Adipose tissue (tissue), 3 donors: ENCODE measurements around the gene CLUH. TPM values are rescaled to one million over a fixed set of nuclear protein-coding genes. Genes with fewer than 3 reads are reported as not detected.
"Not testable (repeated sequence)": the region's sequence is repeated elsewhere in the genome, so short reads cannot be mapped to it uniquely, and the experiment has no call there.

Experiments
- H3K27ac ChIP-seq: one replicate; pipeline ENCODE4 v1.5.1; 2013; ENCODE audit warnings: low read depth, low read length
- WGBS, 3 donors: extraction: QIAGEN DNeasy Blood & Tissue Kit; methylation state at CpG; one replicate each; pipeline ENCODE4 v1.1.7; 2013; 5-methylcytosine and 5-hydroxymethylcytosine counted together
- polyA plus RNA-seq, 3 donors: library from polyadenylated mRNA; stranded (reverse); fragments of 200-250 nt; gene quantifications; one replicate each; pipeline ENCODE4 v1.2.3, GENCODE V29; 2013
- donor health status: healthy with polysubstance abuse.
- donor health status: Bipolar disorder and iron deficiency.
- donor health status: healthy.

The CLUH gene
- polyA plus RNA-seq, 3 donors, result 37.2 to 124 (median 49.1) TPM

DNA sequence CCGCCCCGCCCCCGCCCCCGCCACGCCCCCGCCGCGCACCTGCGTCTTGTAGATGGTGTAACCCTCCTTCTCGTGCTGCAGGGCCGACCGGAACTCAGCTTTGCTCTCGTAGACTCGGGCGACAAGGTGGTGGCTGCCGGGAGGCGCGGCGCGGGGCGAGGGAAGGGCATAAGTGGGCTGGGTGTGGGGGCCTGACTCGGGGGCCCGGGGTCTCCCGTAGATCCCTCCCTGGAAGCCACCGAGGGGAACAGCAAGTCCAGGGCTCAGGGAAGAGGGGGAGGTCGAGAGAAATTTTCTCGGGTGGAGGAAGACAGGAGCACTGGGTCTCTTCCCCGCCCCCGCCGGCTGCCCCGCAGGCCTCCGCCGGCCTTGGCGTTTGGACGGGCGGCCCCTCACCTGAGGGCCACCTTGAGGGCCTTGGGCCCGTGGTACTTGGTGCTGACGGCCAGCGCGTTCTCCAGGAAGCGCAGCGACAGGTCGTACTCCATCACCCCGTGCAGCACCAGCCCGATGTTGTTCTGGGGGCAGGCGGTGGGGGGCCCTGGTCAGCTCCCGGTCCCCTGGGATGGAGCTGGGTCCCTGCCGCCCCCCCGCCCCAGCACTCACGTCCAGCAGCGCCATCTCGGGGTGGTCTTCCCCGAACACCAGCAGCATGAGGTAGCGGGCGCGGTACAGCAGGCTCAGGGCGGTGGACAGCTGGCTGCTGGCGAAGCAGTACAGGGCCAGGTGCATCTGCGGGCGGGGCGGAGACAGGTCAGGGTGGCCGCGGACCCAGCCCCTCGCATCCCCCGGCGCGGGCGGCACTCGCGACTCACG is 19.4 kb downstream of the CLUH start:
- no peak overlapping the region for H3K27ac ChIP-seq
- WGBS, 3 donors, result 89 to 94% (median 90%) methylated on average over 46 to 71 of the region's 71 CpGs

DNA sequence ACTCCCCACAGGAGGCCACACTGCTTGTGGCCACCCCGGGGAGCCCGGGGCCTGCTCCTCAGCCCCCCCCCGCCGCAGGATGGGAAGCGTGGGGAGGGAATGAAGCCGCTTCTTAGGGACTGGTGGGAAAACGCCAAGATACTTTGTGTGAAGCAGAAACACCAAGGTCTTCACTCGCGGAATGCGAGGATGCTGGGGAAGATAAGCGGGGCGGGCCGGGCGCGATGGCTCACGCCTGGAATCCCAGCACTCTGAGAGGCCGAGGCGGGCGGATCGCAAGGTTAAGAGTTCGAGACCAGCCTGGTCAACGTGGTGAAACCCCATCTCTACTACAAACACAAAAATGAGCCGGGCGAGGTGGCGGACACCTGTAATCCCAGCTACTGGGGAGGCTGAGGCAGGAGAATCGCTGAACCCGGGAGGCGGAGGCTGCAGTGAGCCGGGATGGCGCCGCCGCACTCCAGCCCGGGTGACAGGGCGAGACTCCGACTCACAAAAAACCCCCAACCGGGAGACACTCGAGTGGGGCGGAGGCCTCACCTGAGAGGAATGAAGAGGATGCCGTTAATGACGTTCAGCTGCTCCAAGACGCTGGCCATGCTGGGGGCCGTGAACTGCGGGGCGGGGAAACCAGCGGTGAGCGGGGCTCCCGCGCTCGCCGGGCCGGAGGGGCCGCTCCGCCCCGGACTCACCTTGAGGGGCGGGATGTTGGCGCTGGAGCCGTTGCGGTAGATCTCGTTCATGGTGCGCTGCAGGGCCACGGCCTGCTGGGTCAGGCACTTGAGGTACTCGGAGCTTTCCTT is 20.3 kb downstream of the CLUH start:
- WGBS, 3 donors, result 94 to 96% (median 95%) methylated on average over 60 to 62 of the region's 62 CpGs
- H3K27ac ChIP-seq, result no peak overlapping the region

DNA sequence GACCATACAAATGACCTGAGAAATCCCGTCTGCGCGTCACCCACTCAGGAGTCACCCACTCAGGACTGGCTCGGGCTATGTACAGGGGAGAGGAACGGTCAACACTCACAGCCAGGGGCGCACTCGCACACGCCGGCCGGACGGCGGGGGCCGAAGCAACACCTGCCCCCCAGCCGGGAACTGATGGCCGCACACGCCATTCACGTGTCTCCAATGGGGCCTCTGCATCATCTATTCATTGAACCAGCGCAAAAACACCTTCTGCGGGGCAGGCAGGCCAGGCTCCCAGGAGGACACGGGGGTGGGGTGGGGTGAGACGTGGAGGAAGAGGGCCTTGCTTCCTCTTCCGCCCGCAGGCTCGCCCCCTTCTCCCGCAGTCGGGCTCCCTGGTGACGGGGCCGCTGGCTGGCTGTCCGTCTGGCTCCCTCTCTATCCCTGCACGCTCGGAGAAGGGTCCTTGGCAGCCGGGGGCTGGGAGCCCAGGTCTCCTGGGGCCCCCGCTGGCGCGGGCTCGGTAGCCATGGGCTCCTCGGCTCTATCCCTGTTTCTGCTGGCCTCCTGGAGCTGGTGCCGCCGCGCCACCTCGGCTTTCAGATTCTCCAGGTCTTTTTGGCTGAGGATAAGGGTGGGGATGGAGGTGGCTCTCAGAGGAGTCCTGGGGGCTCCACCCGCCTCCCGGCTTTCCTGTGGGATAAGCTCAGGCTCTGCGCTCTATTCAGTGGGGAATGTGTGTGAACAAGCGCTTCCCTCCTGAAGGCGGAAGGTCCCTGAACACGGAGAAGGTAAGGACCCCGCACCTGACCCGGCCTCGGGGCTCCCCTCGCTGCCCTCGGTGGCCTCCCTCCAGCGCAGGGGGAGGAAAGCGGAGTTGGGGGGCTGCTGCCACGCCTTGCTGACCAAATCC is 21.1 kb downstream of the CLUH start:
- no peak overlapping the region for H3K27ac ChIP-seq
- WGBS, 3 donors, result 79 to 89% (median 85%) methylated on average over 49 to 55 of the region's 55 CpGs

DNA sequence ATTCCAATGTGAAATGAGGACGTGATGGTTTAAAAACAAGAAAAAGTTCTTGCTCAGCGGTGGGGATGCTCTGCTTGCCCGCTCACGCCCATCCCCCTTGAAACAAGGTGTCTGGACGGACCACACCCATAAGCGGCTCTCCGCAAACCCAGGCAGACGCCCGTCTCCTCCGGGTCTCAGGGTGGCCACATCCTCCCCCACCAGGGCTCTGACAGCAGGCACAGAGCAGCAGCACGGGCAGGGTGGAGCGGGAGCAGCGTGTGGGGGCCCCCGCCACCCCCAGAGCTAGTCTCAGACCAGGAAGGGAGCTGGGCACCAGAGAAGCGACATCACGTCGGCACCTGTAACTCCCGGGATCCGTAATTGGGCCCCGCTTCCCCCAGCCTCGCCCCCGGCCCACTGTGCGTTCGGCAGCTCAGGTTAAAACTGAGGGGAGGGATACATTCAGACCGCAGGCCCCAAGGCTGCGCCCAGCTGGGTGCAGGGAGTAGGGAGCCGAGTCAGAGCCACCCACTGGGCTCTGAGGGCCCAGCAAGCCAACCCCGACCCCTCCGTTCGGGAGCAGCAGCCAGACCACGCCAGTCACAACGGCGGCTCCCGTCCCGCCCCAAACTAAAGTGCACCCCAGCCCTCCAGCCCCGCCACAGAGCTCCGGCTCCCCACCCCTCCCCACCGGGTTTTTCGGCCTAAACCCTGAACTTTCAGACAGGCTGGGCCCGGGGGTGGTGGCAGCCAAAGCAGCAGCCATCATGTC is 22.0 kb downstream of the CLUH start:
- 63 to 81% (median 72%) methylated on average over 29 to 40 of the region's 40 CpGs for WGBS, 3 donors
- no peak overlapping the region for H3K27ac ChIP-seq

DNA sequence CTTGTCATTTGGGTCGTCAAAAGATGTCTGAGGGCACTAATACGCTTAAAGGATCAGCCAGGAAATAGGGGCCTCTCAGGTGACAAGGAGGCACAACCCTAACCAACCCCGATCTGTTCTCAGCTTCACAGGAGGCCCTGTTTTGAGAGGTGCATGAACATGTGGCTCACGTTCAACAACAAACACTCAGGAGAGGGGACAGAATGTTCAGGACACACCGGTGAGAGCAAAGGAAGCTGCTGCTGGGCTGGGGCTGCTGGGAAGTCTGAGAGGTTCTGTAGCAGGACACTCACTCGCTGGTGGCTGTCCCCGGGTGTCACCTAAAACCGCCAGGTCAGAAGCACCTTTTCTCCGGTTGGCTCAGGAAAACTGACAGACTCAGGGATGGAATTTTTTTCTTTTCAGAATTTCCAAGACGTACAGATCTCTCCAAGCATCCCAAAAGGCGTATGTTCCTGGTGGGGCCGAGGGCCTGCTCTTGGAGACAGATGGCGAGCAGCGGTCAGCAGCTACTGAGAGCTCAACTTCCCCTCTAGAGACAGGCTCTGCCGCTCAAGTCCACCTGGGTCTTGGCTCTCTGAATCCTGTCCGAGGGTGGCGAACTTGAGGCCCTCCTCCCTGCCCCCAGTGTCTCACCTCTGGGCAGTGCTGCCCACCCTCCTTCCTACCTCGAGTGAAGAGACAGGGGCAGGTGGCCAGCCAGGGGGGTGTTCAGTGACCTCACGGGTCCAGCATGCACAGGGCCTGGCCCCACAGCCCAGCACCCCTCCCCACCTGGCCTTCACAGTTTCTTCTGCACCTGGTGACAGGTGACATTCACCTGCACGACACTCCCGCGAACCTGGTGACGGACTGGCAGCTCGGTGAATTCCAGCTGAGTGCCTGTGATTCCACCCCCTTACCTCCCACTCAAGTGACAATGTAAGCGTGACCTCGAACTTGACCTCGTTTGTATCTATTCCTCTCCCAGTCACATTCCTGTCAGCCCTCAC is 22.9 kb downstream of the CLUH start:
- no peak overlapping the region for H3K27ac ChIP-seq
- 65 to 69% (median 65%) methylated on average over 27 of the region's 27 CpGs for WGBS, 3 donors

DNA sequence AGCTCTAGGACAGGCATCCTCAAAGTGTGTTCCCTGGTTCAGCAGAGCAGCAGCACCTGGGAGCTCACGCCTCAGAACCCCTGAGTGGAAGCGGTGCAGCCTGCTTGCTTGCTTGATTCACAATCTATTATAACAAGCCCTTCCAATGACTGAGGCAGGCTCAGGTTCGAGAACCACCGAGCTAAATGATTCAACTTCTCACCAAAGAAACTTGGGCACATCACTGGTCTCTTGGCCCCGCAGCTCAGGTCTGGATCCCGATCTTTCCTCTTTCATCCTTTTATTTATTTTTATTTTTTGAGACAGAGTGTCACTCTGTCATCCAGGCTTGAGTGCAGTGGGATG is 24.5 kb downstream of the CLUH start:
- no peak overlapping the region for H3K27ac ChIP-seq
- WGBS, 3 donors, result 77 to 88% (median 82%) methylated on average over 6 of the region's 6 CpGs

DNA sequence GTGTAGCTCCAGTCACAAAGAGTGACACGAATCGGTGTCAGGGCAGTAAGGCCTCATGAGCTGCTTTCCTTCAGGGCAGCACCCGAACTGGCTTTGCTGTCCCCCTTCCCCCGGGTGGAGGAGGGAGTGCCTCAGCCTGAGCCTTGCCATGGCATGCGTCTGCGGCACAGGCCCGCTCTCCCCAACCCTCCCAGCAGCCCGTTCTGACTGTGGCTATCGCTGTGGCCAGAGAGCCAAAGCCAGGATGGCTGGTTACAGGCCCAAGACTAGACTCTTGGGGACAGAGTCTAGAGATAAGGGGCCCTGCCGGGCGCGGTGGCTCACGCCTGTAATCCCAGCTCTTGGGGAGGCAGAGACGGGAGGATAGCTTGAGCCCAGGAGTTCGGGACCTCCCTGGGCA is 25.9 kb downstream of the CLUH start:
- H3K27ac ChIP-seq, result no peak overlapping the region
- 78 to 90% (median 80%) methylated on average over 15 of the region's 15 CpGs for WGBS, 3 donors

DNA sequence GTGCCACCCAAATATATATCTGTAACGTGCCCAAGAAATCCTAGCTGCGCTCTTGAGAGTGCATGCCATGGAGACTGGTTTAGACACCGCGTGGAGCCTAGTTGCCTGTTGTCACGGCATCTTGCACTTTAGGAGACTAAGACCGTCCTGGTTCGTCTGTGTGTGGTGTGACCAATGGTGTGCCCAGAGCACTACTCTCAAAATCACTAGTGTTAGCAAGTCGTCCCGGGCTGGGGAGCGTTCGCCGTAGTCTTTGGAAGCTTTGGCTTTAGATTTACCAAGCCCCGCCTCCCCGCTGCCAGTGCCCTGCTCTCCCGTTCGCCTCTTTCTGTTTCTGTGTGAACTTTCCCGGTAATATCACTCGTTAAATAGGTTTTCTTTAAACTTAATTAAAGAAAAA is 27.0 kb downstream of the CLUH start:
- WGBS, 3 donors, result 95% methylated on average over 18 of the region's 18 CpGs

DNA sequence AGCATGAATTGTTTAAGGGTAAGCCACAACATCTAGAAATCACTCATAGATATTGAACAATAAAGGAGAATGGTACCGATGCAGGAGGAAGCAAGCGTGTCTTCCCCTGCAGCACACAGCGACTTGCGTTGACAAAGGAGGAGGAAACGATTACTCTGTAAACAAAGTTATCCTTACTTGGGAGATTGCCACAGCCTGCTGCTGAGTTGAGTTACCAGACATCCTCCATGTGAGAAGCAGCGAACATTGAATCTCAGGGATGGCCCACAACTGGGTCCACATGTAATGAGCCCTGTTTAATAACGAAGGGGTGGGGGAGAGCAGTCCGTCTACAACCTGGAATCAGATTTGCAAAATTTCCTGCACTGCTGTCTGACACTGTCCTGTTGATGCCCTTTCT is 27.7 kb downstream of the CLUH start:
- WGBS, 3 donors, result 39 to 72% (median 66%) methylated on average over 8 of the region's 8 CpGs
- H3K27ac ChIP-seq, result no peak overlapping the region

More for the DNA sequence above, 27.0 kb downstream of the CLUH start:
- H3K27ac ChIP-seq, result no peak overlapping the region

DNA sequence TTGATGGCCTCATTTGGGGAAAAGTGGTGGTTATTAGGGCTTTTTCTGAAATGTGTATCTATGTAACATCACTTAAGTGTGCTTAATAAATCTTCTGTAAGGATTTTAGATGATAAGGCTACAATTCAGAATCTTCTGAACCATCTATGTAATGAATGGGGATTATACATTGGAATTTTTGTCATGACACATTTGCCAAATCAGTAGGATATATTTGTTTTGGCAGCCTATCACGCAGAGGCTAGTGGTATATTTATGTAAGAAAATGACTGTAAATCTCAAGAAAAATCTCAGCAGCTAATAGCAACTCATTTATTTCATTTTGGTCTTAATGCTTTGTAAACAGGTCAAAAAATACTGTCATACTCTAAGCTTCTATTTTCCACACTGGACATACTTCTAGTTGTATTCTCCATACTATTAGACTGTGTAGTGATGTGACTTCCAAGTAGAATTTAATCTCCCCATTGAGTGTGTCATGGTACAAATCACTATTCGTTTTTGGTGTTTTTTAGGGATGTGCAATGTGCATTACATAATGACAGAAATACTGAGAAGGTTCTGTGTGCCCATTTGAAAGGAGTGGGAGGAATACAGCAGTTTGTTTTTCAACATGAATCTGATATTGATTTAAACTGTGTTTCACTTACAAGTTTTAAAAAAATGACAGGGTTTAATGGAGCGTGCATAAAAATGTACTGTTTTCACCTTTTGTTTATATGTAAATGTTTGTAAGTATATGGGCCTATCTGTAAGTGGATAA is 29.2 kb downstream of the CLUH start:
- 53 to 79% (median 78%) methylated on average over 3 of the region's 3 CpGs for WGBS, 3 donors
- H3K27ac ChIP-seq, result no peak overlapping the region

DNA sequence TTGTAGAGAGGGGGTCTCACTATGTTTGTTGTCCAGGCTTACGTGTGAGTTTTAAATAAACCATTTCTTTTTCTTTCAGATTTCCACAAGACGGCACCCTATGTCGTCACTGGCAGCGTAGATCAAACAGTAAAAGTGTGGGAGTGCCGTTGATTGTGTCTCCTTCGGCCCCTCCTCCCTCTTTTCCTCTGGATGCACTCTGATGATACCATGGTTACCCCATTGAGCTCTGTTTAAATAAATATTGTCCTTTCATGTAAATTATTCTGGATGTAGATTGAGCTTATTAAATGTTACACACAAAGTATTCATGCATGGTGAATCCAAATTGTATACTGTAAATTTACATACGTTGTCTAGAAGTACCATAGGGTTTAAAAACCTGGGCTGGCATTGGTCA is 29.9 kb downstream of the CLUH start:
- 78 to 88% (median 85%) methylated on average over 7 of the region's 7 CpGs for WGBS, 3 donors

DNA sequence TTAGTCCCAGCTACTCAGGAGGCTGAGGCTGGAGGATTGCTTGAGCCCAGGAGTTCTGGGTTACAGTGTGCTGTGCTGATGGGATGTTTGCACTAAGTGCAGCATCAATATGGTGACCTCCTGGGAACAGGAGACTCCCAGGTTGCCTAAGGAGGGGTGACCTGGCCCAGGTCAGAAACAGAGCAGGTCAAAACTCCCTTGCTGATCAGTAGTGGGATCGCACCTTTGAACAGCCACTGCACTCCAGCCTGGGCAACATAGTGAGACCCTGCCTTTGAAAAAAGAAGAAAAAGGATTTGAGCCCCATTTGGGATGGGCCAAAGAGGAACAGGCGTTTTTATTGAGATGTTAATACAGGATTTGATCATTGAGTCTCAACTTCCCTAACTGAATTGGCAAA is 30.6 kb downstream of the CLUH start:
- 92 to 98% (median 97%) methylated on average over 2 of the region's 2 CpGs for WGBS, 3 donors
- no peak overlapping the region for H3K27ac ChIP-seq

More for the DNA sequence above, 29.9 kb downstream of the CLUH start:
- no peak overlapping the region for H3K27ac ChIP-seq

DNA sequence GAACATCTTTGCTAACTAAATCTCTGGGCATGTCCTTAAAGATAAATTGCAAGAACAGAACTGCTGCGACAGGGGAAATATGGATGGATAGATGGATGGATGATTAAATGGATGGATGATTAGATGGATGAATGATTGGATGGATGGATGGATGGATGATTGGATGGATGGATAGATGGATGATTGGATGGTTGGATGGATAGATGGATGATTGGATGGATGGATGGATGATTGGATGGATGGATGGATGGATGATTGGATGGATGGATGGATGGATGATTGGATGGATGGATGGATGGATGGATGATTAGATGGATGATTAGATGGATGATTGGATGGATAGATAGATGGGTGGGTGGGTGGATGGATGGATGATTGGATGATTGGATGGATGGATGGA is 32.3 kb downstream of the CLUH start:
- not testable (repeated sequence) for H3K27ac ChIP-seq
- 100% methylated on average over 1 of the region's 1 CpG for WGBS, 3 donors

DNA sequence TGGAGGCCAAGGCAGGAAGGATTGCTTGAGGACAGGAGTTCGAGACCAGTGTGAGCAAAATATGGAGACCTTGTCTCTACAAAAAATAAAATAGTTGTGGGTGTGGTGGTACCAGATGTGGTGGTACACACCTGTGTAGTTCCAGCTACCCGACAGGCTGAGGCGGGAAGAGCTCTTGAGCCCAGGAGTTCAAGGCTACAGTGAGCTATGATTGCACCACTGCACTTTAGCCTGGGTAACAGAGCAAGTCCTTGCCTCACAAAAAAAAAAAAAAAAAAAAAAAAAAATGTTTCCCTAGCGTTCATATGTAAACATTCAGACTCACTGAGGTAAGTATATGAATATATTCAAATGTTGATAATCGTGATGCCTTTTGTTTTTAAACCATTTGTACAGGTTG is 39.5 kb downstream of the CLUH start:
- 84 to 94% (median 92%) methylated on average over 5 of the region's 5 CpGs for WGBS, 3 donors
- H3K27ac ChIP-seq, result no peak overlapping the region

DNA sequence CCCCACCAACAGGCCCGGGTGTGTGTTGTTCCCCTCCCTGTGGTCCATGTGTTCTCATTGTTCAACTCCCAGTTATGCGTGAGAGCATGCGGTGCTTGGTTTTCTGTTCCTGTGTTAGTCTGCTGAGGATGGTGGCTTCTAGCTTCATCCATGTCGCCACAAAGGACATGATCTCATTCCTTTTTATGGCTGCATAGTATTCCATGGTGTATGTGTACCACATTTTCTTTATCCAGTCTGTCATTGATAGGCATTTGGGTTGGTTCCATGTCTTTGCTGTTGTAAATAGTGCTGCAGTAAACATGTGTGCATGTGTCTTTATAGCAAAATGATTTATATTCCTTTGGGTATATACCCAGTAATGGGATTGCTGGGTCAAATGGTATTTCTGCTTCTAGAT is 51.2 kb downstream of the CLUH start:
- WGBS, 3 donors, result 96 to 99% (median 99%) methylated on average over 4 of the region's 4 CpGs
- H3K27ac ChIP-seq, result not testable (repeated sequence)

DNA sequence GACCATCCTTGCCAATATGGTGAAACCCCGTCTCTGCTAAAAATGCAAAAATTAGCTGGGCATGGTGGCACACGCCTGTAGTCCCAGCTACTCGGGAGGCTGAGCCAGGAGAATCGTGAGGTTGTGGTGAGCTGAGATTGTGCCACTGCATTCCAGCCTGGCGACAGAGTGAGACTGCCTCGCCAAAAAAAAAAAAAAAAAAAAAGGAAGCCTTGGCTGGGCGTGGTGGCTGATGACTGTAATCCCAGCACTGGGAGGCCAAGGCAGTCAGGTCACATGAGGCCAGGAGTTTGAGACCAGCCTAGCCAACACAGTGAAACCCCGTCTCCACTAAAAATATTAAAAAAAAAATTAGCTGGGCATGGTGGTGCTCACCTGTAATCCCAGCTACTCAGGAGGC is 52.2 kb downstream of the CLUH start:
- WGBS, 3 donors, result 50 to 75% (median 57%) methylated on average over 7 to 8 of the region's 8 CpGs
- not testable (repeated sequence) for H3K27ac ChIP-seq
